ENCODE measurements around the gene ELAC2. TPM values are rescaled to one million over a fixed set of nuclear protein-coding genes. Genes with fewer than 3 reads are reported as not detected.

The ELAC2 gene, protein sequence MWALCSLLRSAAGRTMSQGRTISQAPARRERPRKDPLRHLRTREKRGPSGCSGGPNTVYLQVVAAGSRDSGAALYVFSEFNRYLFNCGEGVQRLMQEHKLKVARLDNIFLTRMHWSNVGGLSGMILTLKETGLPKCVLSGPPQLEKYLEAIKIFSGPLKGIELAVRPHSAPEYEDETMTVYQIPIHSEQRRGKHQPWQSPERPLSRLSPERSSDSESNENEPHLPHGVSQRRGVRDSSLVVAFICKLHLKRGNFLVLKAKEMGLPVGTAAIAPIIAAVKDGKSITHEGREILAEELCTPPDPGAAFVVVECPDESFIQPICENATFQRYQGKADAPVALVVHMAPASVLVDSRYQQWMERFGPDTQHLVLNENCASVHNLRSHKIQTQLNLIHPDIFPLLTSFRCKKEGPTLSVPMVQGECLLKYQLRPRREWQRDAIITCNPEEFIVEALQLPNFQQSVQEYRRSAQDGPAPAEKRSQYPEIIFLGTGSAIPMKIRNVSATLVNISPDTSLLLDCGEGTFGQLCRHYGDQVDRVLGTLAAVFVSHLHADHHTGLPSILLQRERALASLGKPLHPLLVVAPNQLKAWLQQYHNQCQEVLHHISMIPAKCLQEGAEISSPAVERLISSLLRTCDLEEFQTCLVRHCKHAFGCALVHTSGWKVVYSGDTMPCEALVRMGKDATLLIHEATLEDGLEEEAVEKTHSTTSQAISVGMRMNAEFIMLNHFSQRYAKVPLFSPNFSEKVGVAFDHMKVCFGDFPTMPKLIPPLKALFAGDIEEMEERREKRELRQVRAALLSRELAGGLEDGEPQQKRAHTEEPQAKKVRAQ
- total RNA-seq, result 10 to 100 TPM; 29.2 to 47.5 TPM
- polyA plus RNA-seq, result 10 to 100 TPM; 10.8 to 53.8 TPM
- long read RNA-seq, donor 1, transcript ELAC2-201 (24 exons, 3,148 nt), result major isoform, 97 of 147 reads
- long read RNA-seq, donor 1, partial matches to known transcripts, result 20 of 147 reads
- long read RNA-seq, donor 1, other reads (novel, unspliced or antisense), result 26 of 147 reads
- long read RNA-seq, donor 2, transcript ELAC2-201 (24 exons, 3,148 nt), result major isoform, 23 of 39 reads
- long read RNA-seq, donor 2, partial matches to known transcripts, result 7 of 39 reads
- long read RNA-seq, donor 2, other reads (novel, unspliced or antisense), result 8 of 39 reads

- H3K9me3 ChIP-seq (ENCODE audit: control insufficient read depth, low read length), result no peaks in the 10 kb centered on the region
- H3K27me3 ChIP-seq (ENCODE audit: control insufficient read depth in 1 of 2, insufficient read depth in 2 of 2, low read length in 1 of 2), result no peaks in the 10 kb centered on the region
- ATAC-seq (ENCODE audit: low FRiP score), result peak; percentile 100
- WGBS, 2 donors, result 0% methylated on average over 76 to 79 of the region's 79 CpGs
- H3K4me3 ChIP-seq (ENCODE audit: low read length in 2 of 2), result peak within 1 kb of the TSS; percentile 62 to 92
- intact Hi-C loops (cut with DNase I), result no loop called here
- H3K27ac ChIP-seq (ENCODE audit: low read depth in 1 of 2, low read length in 2 of 2), result peak within 1 kb of the TSS in 1 of 2 donors; percentile 52
- peaks cover 0 to 5% of the 10 kb centered on the region in 2 donors for H3K36me3 ChIP-seq (ENCODE audit: control insufficient read depth in 1 of 2, insufficient read depth in 2 of 2, low read length in 1 of 2)
- H3K4me1 ChIP-seq (ENCODE audit: control insufficient read depth in 1 of 2, insufficient read depth in 2 of 2, low read length in 2 of 2), result no peaks in the 10 kb centered on the region
- peak; percentile 98 for DNase-seq
These were observed at the start of gene ELAC2 for GRCh38 chr17:13017655-13018459. ELAC2 (minus strand) TSS chr17:13018027; CDS start chr17:13017947, 80 bp downstream.

GRCh38 chr17:13065032-13065431 is 47.2 kb upstream of the ELAC2 start:
- Histone ChIP-seq H3K27me3 (ENCODE audit: control insufficient read depth in 1 of 2, insufficient read depth in 2 of 2, low read length in 1 of 2) (peaks cover 0 to 2% of the 10 kb centered on the region in 2 donors), H3K4me3 (ENCODE audit: low read length in 2 of 2) (no peak overlapping the region), H3K36me3 (ENCODE audit: control insufficient read depth in 1 of 2, insufficient read depth in 2 of 2, low read length in 1 of 2) (no peaks in the 10 kb centered on the region), H3K9me3 (ENCODE audit: control insufficient read depth, low read length) (no peaks in the 10 kb centered on the region), H3K4me1 (ENCODE audit: control insufficient read depth in 1 of 2, insufficient read depth in 2 of 2, low read length in 2 of 2) (no peaks in the 10 kb centered on the region), H3K27ac (ENCODE audit: low read depth in 1 of 2, low read length in 2 of 2) (no peak overlapping the region)
- 74 to 76% methylated on average over 1 of the region's 1 CpG for WGBS, 2 donors
- intact Hi-C loops (cut with DNase I), result no loop called here
- no peak for DNase-seq
- ATAC-seq (ENCODE audit: low FRiP score), result no peak

DNA sequence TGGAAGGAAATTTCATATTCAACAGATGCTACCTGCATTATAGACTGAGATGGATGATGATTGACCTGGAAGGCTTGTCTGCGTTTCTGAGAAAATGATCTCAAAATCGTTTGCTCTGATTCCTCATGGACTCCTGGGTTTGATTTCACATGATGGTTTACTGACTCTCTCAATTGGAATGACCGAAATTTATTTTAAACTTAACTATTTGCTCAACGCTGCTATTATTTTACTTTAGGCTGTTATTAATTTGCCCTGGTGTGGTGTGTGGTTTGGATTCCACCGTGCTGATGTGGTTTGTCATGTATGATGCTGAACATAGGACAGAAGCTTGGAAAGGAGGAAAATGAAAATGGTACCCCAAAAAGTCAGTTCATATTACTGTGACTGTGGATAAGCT is 37.3 kb upstream of the ELAC2 start:
- intact Hi-C loops (cut with DNase I), result loop anchor here in 1 of 2 donors (10.0 kb wide), 1 partner anchor 90 kb away; no protein-coding TSS in a partner anchor
- H3K27ac ChIP-seq (ENCODE audit: low read depth in 1 of 2, low read length in 2 of 2), result no peak overlapping the region
- WGBS, 2 donors, result 74 to 78% methylated on average over 5 of the region's 5 CpGs
- DNase-seq (no peak), ATAC-seq (ENCODE audit: low FRiP score) (no peak)
- H3K4me1 ChIP-seq (ENCODE audit: control insufficient read depth in 1 of 2, insufficient read depth in 2 of 2, low read length in 2 of 2), result no peaks in the 10 kb centered on the region
- H3K27me3 ChIP-seq (ENCODE audit: control insufficient read depth in 1 of 2, insufficient read depth in 2 of 2, low read length in 1 of 2), result no peaks in the 10 kb centered on the region
- H3K36me3 ChIP-seq (ENCODE audit: control insufficient read depth in 1 of 2, insufficient read depth in 2 of 2, low read length in 1 of 2), result no peaks in the 10 kb centered on the region
- H3K9me3 ChIP-seq (ENCODE audit: control insufficient read depth, low read length), result no peaks in the 10 kb centered on the region
- no peak overlapping the region for H3K4me3 ChIP-seq (ENCODE audit: low read length in 2 of 2)

GRCh38 chr17:13054666-13055065 is 36.8 kb upstream of the ELAC2 start:
- 51% methylated on average over 5 of the region's 5 CpGs for whole genome bisulfite sequencing, 2 donors
- intact Hi-C loops (cut with DNase I), result loop anchor here in 1 of 2 donors (10.0 kb wide), 1 partner anchor 90 kb away; no protein-coding TSS in a partner anchor
- no peak overlapping the region for H3K4me3 ChIP-seq (ENCODE audit: low read length in 2 of 2)

DNA sequence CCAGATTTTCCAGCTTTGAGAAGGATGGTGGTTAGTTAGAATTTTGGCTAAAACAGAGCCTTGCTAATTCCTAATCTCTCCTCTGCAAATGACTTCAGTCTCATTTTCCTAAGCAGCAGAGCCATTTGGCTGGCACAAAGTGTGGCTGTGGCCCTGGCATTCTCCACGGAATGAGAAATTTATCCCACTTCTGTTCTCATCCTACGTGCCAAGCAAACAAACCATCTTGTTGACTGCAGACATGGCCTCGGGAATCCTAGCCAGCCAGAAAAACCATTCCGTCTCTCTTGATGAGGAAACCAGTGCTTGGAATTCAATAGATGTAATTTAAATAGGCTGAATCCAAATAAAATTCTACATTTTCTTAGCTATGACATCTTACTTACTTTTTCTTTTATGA is 34.1 kb upstream of the ELAC2 start:
- Histone ChIP-seq H3K9me3 (ENCODE audit: control insufficient read depth, low read length) (no peaks in the 10 kb centered on the region), H3K36me3 (ENCODE audit: control insufficient read depth in 1 of 2, insufficient read depth in 2 of 2, low read length in 1 of 2) (no peaks in the 10 kb centered on the region), H3K27me3 (ENCODE audit: control insufficient read depth in 1 of 2, insufficient read depth in 2 of 2, low read length in 1 of 2) (no peaks in the 10 kb centered on the region), H3K27ac (ENCODE audit: low read depth in 1 of 2, low read length in 2 of 2) (no peak overlapping the region), H3K4me1 (ENCODE audit: control insufficient read depth in 1 of 2, insufficient read depth in 2 of 2, low read length in 2 of 2) (no peaks in the 10 kb centered on the region), H3K4me3 (ENCODE audit: low read length in 2 of 2) (no peak overlapping the region)
- WGBS, 2 donors, result 51 to 53% methylated on average over 4 of the region's 4 CpGs
- intact Hi-C loops (cut with DNase I), result loop anchor here in 1 of 2 donors (10.0 kb wide), 1 partner anchor 93 kb away; no protein-coding TSS in a partner anchor
- DNase-seq, result no peak
- no peak for ATAC-seq (ENCODE audit: low FRiP score)

More at GRCh38 chr17:13054666-13055065, 36.8 kb upstream of the ELAC2 start:
- H3K27me3 ChIP-seq (ENCODE audit: control insufficient read depth in 1 of 2, insufficient read depth in 2 of 2, low read length in 1 of 2), result no peaks in the 10 kb centered on the region
- ATAC-seq (ENCODE audit: low FRiP score) (no peak), DNase-seq (no peak)
- H3K36me3 ChIP-seq (ENCODE audit: control insufficient read depth in 1 of 2, insufficient read depth in 2 of 2, low read length in 1 of 2), result no peaks in the 10 kb centered on the region
- no peaks in the 10 kb centered on the region for H3K9me3 ChIP-seq (ENCODE audit: control insufficient read depth, low read length)
- no peaks in the 10 kb centered on the region for H3K4me1 ChIP-seq (ENCODE audit: control insufficient read depth in 1 of 2, insufficient read depth in 2 of 2, low read length in 2 of 2)
- H3K27ac ChIP-seq (ENCODE audit: low read depth in 1 of 2, low read length in 2 of 2), result no peak overlapping the region

DNA sequence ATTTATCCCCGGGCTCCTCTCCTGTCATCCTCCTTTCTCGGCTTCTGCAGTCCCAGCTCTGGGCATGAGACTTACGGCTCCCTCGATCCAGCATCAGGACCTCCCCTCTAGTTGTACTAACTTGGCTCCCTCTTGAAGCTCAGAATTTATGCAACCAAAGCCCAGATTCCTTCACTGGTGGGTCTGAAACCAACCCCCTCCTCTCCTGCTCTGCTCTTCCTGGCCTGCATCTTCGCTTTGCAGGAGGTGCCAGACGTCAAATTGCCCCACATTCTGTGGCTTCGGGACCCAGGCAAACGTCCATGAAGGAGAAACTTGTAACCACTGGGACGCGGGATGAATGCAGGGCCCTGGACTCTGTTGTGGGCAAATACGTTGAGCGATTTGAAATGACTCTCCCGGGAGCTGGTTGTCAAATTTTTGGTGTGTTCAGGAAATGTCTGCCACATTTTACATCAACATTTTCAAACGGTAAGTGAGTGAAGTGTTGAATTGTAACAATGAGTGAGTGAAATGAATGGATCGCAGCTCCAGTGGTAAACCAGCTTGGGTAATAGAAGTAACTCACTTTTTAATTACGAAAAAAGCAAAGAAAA is 29.3 kb upstream of the ELAC2 start:
- Histone ChIP-seq H3K4me3 (ENCODE audit: low read length in 2 of 2) (no peak overlapping the region), H3K36me3 (ENCODE audit: control insufficient read depth in 1 of 2, insufficient read depth in 2 of 2, low read length in 1 of 2) (no peaks in the 10 kb centered on the region), H3K27me3 (ENCODE audit: control insufficient read depth in 1 of 2, insufficient read depth in 2 of 2, low read length in 1 of 2) (no peaks in the 10 kb centered on the region), H3K27ac (ENCODE audit: low read depth in 1 of 2, low read length in 2 of 2) (no peak overlapping the region), H3K4me1 (ENCODE audit: control insufficient read depth in 1 of 2, insufficient read depth in 2 of 2, low read length in 2 of 2) (no peaks in the 10 kb centered on the region), H3K9me3 (ENCODE audit: control insufficient read depth, low read length) (no peaks in the 10 kb centered on the region)
- 8 to 22% methylated on average over 16 of the region's 16 CpGs for WGBS, 2 donors
- intact Hi-C loops (cut with DNase I), result loop anchor here in 1 of 2 donors (10.0 kb wide), 1 partner anchor 58 kb away; no protein-coding TSS in a partner anchor
- no peak for ATAC-seq (ENCODE audit: low FRiP score)
- no peak for DNase-seq

DNA sequence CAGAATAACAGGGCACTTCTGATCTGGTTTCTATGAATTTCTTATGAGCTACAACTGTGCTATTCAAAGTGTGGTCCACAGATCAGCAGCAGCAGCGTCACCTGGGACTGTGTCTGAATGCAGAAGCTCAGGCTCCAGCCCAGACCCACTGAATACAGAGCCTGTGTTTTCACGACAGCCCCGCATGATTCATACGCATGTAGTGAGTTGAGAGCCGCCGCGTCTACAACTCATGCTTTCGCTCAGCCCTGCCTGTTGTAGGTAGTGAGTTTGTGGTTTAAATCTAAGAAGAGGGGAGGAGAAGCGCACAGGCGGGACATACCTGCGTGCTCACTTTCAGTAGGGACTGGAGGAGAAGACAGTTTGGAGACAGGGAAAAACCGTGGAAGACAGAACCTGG is 28.5 kb upstream of the ELAC2 start:
- intact Hi-C loops (cut with DNase I), result loop anchor here in 1 of 2 donors (10.0 kb wide), 1 partner anchor 58 kb away; no protein-coding TSS in a partner anchor
- no peak overlapping the region for H3K4me3 ChIP-seq (ENCODE audit: low read length in 2 of 2)
- DNase-seq (no peak), ATAC-seq (ENCODE audit: low FRiP score) (no peak)
- 51 to 64% methylated on average over 12 of the region's 12 CpGs for WGBS, 2 donors
- no peak overlapping the region for H3K27ac ChIP-seq (ENCODE audit: low read depth in 1 of 2, low read length in 2 of 2)
- H3K4me1 ChIP-seq (ENCODE audit: control insufficient read depth in 1 of 2, insufficient read depth in 2 of 2, low read length in 2 of 2), result no peaks in the 10 kb centered on the region
- no peaks in the 10 kb centered on the region for H3K27me3 ChIP-seq (ENCODE audit: control insufficient read depth in 1 of 2, insufficient read depth in 2 of 2, low read length in 1 of 2)
- no peaks in the 10 kb centered on the region for H3K9me3 ChIP-seq (ENCODE audit: control insufficient read depth, low read length)
- H3K36me3 ChIP-seq (ENCODE audit: control insufficient read depth in 1 of 2, insufficient read depth in 2 of 2, low read length in 1 of 2), result no peaks in the 10 kb centered on the region

Measured in aorta (tissue), 5 donors.